NB4 (cell line): ENCODE measurements around the gene PCDHGB4.

Experiments used
- POLR2A ChIP-seq: IDR thresholded peaks from 2 replicates; pipeline ENCODE4 v1.6.1; 2011; ENCODE audit warnings: mild to moderate bottlenecking; ENCODE audit not compliant: insufficient read length; ENCODE audit errors: extremely low read depth
- TF ChIP-seq, protein P1 (sequence below): IDR thresholded peaks from one replicate; pipeline ENCODE4 v1.5.1; 2012; ENCODE audit warnings: low read depth, low read length

GRCh38 chr5:141413540-141414069, 26.1 kb downstream of the PCDHGB4 start:
- TF ChIP-seq, protein P1, sequence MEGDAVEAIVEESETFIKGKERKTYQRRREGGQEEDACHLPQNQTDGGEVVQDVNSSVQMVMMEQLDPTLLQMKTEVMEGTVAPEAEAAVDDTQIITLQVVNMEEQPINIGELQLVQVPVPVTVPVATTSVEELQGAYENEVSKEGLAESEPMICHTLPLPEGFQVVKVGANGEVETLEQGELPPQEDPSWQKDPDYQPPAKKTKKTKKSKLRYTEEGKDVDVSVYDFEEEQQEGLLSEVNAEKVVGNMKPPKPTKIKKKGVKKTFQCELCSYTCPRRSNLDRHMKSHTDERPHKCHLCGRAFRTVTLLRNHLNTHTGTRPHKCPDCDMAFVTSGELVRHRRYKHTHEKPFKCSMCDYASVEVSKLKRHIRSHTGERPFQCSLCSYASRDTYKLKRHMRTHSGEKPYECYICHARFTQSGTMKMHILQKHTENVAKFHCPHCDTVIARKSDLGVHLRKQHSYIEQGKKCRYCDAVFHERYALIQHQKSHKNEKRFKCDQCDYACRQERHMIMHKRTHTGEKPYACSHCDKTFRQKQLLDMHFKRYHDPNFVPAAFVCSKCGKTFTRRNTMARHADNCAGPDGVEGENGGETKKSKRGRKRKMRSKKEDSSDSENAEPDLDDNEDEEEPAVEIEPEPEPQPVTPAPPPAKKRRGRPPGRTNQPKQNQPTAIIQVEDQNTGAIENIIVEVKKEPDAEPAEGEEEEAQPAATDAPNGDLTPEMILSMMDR, result no peak
- TF ChIP-seq POLR2A, result no peak
